T-helper 9 cell (primary cell): ENCODE results near the gene BCL6B.

Source experiments
- DNase-seq: peaks from one replicate; pipeline ENCODE4 v3.0.0-alpha.2; 2020

The BCL6B gene

DNA sequence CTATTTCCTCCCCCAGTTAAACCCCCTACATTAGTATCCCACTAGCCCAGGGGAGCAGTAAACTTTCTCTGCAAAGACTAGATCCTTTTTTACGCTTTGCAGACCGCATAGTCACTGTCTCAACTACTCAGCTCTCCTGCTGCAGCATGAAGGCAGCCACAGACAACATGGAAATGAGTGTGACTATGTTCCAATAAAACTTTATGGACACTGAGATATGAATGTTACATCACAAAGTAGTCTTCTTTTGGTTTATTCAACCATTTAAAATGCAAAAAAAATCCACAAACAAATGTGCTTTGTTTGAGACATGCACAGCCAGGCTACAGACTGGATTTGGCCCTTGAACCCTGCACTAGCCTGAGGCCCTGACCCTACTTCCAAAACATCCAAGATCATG, 12.3 kb upstream of the BCL6B start:
- no peak for DNase-seq

DNA sequence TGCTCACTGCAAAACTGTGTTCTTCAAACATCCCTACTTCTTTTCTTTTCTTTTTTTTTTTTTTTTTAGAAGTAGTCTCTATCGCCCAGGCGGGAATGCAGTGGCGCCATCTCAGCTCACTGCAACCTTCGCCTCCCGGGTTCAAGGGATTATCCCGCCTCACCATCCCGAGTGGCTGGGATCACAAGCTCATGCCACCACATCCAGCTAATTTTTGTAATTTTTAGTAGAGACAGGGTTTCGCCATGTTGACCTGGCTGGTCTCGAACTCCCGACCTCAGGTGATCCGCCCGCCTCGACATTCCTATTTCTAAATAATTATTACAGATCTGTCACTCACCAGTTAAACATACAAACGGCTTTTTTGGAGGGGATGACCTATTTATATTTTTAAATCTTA, 11.4 kb upstream of the BCL6B start:
- DNase-seq = no peak

DNA sequence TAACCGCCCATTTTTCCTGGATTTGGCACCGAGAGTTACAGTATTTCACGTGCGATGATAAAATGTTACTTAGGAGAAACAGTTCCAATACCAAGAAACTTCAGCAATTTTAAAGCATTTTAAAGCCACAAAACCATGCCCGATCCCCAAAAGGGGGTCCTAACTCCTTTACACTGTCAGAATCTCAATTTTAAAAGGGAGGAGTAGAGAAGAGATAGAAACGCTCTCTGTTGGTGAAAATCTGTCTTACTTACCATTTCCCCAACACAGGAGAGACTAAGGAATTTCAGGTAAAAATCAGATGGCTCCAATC, 11.0 kb upstream of the BCL6B start:
- no peak for DNase-seq

- DNase-seq = peak; percentile 94
Measured at GRCh38 chr17:7014261-7014994, 8.4 kb upstream of the BCL6B start.

GRCh38 chr17:7014995-7015958, 7.6 kb upstream of the BCL6B start:
- peak; percentile 80 for DNase-seq

DNA sequence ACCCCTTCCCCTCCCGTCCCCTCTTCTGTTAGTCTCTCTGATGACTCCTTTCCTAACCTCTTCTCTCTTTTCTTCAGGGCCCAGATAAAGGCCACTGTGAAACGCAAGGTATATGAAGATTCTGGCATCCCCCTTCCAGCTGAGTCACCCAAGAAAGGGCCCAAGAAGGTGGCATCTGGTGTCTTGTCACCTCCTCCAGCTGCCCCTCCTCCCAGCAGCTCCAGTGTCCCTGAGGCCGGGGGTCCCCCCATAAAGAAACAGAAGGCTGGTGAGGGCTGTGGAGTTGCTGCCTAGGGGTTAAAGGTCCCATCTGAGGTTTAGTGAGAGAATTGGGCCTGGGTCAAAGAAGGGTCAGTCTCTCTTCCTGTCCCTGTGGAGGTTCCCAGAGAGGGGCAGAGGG, 6.4 kb upstream of the BCL6B start:
- no peak for DNase-seq

- DNase-seq = no peak
Measured at GRCh38 chr17:7016886-7017826, 5.7 kb upstream of the BCL6B start.

GRCh38 chr17:7017827-7018200, 5.0 kb upstream of the BCL6B start:
- no peak for DNase-seq

- no peak for DNase-seq
Measured at GRCh38 chr17:7018331-7018964, 4.4 kb upstream of the BCL6B start.

DNA sequence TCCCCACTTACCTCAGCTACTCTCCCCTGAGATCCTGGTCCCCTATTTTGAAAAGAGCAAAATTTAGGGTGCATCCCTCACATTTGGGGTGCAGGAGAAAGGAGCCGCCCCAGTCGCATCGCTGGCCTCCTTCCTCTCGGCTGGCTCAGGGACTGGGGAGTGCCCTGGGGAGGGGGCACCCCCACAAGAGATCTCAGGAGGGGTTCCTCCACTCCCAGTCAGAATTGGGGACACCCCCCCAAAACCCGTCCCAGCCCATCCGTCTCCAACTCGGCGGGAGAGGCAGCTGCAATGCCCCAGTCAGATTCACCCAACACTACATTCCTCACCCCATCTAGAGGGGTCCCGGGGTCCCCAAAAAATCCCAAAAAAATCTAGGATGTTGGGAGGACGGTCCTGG, 3.5 kb upstream of the BCL6B start:
- DNase-seq = no peak

- no peak for DNase-seq
Measured at GRCh38 chr17:7019839-7020519, 2.9 kb upstream of the BCL6B start.

GRCh38 chr17:7020894-7021664, 1.8 kb upstream of the BCL6B start:
- no peak for DNase-seq

GRCh38 chr17:7021993-7022778, 664 bp upstream of the BCL6B start:
- peak; percentile 73 for DNase-seq

DNA sequence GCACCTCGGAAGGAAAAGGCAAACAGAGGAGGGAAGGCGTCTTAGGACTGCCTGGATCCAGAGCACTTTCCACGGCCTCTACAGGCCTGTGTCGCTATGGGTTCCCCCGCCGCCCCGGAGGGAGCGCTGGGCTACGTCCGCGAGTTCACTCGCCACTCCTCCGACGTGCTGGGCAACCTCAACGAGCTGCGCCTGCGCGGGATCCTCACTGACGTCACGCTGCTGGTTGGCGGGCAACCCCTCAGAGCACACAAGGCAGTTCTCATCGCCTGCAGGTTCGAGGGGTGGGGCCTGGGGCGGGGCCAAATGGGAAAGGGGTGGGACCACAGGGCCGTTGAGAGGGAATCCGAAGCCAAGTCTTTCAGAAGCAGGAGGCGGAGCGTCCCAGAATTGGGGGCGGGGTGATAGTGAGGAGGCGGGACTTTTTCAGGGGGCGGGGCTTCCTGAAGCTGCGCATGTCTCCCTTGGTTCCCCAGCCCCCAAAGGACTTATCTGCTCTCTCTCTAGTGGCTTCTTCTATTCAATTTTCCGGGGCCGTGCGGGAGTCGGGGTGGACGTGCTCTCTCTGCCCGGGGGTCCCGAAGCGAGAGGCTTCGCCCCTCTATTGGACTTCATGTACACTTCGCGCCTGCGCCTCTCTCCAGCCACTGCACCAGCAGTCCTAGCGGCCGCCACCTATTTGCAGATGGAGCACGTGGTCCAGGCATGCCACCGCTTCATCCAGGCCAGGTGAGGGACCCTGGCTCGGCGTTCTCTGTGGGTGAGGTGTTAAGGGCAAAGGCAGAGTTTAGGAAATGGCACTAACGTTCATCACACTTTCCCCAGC, 939 bp downstream of the BCL6B start:
- peak; percentile 97 for DNase-seq

DNA sequence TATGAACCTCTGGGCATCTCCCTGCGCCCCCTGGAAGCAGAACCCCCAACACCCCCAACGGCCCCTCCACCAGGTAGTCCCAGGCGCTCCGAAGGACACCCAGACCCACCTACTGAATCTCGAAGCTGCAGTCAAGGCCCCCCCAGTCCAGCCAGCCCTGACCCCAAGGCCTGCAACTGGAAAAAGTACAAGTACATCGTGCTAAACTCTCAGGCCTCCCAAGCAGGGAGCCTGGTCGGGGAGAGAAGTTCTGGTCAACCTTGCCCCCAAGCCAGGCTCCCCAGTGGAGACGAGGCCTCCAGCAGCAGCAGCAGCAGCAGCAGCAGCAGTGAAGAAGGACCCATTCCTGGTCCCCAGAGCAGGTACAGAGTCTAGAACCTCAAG, 1.5 kb downstream of the BCL6B start:
- DNase-seq = no peak

- no peak for DNase-seq
Measured at GRCh38 chr17:7025245-7025644, 2.4 kb downstream of the BCL6B start.

GRCh38 chr17:7026471-7027115, 3.7 kb downstream of the BCL6B start:
- no peak for DNase-seq

- DNase-seq = no peak
Measured at GRCh38 chr17:7027335-7027734, 4.5 kb downstream of the BCL6B start.

- DNase-seq = no peak
Measured at GRCh38 chr17:7029096-7029495, 6.2 kb downstream of the BCL6B start.
